Muscle of arm (tissue), 12 donors: ENCODE data around the gene PAPOLA. TPM values are rescaled to one million over a fixed set of nuclear protein-coding genes. Genes with fewer than 3 reads are reported as not detected.

Experiments used
- DNase-seq: peaks from one replicate; pipeline ENCODE4 v3.0.0-alpha.2; 2013
- polyA plus RNA-seq, 12 donors: library from polyadenylated mRNA; unstranded; fragments of 120-200 nt; gene quantifications; one replicate each; pipeline ENCODE4 v1.2.1, GENCODE V29; 2013; ENCODE audit not compliant: insufficient read length in 12 of 12

The PAPOLA gene
- polyA plus RNA-seq, 12 donors = 89.8 to 160 (median 128) TPM; not detected in 1

DNA sequence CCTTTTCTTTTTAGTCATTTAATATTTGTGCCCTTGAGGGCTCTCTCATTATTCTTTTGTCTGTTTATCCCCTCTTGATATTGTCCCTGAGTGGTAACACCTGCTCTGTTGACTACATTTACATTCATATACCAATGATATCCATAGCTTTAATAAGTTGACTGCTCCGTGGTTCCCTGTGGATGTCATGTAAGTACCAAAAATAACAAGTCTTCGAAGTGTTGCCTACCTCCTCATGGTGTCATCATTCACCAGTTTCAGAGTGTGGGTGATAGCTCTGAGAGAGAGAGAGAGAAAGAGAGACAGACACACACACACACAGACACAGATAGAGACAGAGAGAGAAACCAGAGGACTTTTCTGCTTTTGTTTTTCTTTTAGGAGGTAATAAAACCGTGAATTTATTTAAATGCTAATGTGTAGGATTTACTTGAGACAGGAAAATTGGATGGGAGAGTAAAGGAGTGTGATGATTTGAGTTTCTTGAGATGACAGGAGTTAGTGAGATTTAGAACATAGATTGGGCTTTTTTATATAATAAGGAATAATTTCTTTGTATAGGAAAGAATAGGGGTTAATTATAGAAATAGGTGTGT lies 52.2 kb downstream of the PAPOLA start:
- DNase-seq = no peak

DNA sequence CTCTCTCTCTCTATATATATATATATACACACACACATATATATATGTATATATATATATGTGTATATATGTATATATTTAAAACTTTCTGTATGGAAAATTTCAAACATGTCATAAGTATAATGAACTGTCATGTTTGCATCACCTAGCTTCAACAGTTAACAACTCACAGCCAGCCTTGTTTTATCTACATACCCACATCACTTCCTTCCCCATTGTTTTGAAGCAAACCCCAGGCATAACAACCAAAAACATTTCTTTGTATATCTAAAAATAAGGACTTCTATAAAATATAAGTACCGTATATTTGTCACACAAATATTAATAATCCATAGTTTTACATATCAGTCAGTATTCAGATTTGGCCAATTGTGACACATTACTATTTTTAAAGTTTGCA lies 57.4 kb downstream of the PAPOLA start:
- DNase-seq = no peak

DNA sequence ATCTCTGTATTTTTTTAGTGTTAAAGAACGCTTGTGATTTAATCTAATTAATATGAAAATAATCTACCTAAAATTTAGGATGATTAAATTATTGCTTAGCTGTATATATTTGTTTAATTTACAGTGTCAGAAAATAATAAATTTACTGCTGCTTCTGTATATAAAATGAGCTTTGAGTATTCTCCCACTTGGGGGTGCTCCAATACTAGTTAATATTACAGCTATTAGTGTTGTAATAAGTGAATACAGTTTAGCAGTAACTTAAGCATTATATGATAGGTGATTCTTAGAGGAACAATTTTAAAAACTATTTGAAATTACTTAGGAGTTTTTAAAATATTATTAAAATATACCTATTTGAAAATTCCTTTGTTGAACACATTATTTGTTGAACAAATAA lies 62.2 kb downstream of the PAPOLA start:
- DNase-seq = no peak

DNA sequence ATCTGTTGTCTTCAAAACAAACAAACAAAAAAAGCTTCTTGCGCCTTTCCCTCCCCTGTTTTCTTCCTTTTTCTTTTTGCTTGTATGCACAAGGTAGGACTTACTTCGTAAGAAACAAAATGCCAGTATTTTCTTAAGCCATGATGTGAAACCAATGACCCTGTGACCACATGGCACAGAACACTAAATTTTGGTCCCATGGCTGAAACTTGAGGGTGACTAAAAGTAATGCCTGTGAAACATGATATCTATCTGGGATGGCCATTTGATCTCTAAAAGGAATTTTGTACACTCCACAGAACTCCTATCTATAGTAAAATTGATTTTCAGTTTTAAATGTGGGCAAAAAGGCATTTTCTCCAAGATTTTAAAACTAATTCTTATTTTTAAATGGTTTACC lies 63.6 kb downstream of the PAPOLA start:
- DNase-seq = no peak

DNA sequence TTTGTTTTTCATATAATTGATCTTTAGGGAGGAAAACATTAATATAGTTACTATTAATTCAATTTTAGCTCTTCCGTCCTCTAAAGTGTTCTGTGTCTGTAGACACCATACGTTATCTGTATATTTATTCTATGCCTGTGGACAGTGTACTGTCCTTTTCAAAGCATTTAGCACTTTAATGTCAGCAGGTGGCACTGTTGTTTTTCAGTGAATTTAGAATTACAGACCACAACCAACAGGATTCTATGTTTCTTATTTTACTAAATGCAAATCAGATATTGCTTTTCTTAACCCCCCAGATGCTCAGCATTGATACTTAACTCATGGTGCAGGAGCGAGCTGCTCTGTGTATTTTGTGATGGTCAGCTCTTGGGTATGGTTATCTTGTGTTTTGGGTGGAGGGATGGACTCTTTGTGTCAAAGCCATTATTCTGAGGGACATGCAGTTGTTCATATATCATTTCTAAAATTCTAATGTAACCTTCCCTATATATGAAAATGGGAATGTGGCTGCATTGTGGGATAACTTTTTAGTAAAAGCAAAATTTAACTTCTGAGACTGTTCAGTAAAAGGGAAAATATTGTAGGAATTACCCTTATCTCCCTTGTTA lies 65.2 kb downstream of the PAPOLA start:
- peak; percentile 31 for DNase-seq

DNA sequence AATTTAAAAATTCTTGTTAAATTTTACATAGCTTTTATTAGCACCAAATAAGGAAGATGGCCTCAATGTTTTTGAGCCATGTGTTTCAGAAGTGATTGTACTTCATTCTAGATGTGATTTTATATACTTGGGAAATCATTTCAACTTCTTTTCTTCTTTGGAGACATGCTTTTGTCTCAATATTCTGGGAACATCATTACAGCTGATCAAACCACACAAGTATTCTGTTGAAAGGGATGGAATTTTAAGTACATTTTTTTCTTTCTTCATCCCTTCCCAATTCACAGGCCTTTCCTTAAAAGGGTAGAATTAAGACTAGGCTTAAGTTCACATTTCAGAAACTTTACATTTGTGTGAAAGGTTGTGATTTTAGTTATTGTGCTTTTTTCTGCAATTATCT lies 66.4 kb downstream of the PAPOLA start:
- DNase-seq = no peak

DNA sequence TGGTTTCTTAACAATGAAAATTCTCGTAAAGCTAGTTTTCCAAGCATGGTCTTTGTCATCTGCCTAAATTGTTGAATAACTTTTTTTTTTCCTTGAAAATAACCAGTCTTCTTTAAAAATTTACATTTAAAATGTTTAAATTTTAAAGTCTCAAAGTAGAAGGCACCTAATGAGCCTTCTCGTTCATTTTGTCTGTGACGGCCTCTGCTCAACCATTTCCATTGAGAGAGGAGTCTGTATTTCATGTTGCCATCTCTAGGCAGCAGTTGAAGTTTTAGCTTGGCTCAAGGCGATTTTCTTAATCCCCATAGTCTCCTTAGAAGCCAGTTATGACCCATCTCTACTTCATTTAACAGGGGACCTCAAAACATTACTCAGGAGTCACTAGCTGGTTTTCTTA lies 69.1 kb downstream of the PAPOLA start:
- DNase-seq = no peak

DNA sequence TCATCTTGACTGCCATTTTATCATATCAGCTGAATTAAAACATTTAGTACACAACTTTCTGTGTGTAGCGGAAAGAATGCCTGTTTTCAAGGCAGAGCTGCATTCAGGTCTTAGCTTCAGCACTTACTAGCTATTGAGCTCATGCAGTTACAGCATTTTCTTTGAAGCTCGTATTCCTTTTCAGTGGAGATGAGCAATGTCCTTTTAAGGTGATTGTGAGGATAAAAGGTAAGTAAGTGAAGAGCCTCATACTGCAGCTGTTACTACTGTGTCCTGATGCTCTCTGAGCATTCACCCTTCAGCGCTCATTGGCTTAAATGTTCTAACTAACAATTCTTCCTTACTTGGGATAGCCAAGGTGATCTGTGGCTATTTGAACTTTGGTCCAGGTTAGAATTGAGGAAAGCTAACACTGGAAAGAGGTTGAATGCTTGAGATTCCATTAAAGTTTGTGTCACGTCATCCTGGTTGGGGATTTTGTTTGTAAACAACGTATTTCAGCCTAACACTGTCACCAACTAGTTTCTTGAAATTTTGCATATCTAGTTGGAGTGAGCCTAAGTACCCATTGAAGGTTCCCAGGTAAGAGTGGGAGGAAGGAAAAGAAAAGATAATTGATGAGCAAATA lies 71.4 kb downstream of the PAPOLA start:
- no peak for DNase-seq

DNA sequence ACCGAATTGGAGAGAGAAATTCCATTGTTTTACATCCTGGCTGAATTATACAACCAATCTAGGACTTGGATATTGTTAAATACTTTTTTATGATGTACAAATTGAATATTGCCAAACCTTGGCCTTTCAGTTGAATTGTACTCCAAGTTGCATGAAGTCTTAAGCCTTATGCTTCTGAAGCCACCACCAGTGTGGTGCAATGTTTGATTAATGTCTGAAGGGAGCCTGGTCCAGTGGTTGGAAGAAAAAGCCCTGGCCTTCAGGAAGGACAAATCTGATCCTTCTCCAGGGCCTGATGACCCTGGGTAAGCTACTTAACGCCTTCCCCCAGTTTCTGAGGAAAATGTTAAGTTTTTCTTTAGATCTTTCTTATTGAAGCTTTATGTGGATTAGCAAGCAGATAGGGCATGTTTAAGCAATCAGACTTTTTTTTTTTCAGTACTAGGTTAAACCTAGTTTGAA lies 72.0 kb downstream of the PAPOLA start:
- DNase-seq = no peak

DNA sequence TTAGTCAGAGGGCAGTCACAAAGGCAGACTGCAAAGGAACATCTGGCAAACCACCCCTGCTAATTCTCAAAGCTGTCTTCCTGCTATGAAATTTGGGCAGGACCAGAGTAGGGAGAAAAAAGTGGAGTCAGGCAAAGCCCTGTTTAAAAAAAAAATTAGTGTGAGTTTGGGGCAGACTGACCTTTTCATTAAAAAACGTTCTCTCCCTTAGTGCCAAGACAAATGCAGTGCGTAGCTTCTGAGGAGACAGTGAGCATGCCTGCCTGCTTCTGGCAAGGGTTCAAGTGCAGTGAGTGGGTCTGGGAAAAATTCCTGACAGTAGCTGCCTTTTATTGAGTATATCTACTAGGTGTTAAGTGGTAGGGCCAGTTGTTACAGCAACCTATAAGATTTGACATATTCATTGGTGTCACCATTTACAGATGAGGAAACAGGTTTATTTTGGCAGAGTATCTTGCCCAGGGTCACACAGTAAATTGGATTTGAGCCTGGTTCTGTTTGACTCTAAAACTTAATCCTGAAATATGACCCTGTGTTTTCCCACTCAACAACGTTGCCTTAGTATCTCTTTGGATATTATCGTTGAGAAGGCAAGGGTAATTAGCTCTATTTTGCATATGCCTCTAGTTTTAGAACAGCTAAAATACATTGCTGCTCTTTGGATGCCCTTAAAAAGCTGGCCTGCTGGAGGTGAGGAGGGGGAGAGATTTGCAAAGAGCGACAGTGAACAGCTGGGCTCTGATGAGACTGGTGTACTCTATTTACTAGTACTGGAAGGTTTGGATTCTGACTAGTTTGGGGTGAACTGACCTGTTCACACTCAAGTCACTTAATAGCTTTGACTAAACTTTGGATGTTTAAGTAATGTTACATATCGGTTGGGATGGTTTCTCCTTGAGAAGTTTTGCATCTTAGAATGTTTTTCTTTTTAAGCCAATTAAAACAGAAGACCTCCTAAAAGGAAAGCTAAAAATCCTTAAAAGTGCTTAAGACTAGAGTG lies 72.8 kb downstream of the PAPOLA start:
- no peak for DNase-seq

DNA sequence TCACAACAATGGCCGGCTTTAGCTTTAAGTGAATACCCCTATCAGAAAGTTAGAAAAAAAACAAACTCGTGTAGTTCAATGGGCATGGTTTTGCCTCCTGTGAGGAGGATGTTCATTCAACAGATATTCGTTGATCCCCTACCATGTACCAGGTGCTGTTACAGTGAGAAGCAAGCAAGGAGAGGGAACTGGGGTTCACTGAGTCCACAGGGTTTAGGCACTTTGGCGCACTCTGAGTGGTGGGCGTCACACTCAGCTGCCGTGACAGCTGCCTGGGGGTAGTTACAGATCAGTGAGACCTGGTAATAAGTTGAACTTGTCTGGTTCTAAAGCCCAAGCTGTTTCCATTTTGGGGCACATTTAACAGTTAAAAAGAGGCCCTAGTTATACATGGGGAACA lies 74.2 kb downstream of the PAPOLA start:
- DNase-seq = no peak

DNA sequence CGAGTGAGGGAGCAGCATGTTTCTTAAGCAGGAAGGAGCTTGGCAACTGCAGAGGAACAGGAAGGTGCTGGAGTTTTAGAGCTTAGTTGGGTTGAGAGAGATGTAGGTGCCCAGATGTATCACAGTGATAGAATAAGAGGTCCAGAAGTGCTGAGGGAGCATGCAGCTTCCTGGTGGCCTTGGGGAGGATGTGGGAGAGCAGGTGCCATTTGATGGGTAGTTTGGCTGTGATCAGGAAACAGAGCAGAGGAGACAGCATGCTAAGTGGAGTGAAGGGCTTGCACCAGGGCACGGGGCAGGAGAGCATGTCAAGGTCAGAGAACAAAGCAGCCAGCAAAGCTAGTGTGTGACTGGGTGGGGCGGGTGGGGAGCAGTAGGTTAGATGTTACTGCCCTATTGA lies 74.8 kb downstream of the PAPOLA start:
- DNase-seq = no peak

DNA sequence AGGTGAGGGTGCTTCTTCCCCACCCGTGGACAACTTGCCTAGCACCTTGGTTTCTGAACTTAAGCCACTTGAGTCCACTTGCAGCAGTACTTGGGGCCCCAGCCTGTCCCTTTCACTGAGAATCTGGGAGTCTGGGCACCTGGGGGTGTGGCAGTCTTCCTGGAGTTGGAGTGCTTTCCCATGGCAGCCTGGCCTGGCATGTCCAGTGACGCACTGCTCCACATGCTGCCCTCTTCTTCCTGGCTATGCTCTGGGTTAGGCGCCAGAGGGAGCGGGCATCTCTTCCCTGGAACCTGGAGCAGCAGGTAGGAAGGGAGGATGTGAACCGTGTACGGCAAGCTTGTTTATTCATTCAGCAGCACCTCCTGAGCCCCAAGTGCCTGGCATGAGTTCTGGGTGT lies 76.4 kb downstream of the PAPOLA start:
- DNase-seq = no peak

DNA sequence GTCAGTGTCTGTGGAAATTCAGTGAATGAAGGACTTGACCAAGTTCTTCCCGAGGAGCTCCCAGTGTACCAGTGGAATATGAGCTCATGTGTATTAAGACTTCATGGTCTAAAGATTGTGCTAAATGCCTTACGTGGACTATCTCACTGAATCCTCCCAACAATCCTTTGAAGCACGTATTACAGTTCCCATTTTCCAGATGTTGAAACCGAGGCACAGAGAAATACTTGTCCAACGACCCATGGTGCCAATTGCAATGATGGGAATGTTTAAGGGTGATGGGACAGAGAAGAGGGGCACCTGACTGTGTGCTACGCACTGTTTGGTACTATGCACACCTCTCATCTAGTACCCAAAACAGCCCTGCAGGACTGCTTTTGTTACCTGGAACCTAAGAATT lies 77.2 kb downstream of the PAPOLA start:
- DNase-seq = no peak

DNA sequence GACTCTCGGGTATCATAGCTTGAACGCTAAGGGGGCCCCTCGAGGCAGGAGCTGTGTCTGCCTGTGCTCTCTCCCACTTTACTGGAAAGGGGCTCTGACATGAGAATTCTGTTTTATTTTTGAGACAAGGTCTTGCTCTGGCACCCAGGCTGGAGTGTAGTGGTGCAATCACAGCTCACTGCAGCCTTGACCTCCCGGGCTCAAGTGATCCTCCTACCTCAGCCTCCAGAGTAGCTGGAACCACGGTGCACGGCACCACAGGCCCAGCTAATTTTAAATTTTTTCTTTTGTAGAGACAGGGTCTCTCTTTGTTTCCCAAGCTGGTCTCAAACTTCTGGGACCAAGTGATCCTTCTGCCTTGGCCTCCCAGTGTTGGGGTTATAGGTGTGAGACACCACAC lies 77.7 kb downstream of the PAPOLA start:
- no peak for DNase-seq

DNA sequence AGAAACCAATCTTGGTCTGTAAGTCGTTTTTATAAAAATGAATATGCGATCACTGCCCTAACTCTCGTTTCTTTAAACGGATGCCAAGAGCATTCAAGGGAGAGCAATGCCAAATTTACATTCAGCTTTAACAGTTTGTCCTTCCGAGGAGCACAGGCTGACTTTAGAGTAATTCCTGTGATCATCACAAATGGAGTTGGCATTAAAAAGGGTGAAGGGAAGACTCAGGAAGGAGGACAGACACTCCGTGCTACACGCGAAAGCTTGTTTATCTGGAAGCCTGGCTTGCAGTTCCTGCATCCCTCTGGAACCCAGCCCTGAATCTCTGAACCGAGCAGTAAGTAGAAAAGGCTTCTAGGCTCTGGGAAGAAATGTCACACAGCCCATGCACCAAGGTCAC lies 78.4 kb downstream of the PAPOLA start:
- no peak for DNase-seq

DNA sequence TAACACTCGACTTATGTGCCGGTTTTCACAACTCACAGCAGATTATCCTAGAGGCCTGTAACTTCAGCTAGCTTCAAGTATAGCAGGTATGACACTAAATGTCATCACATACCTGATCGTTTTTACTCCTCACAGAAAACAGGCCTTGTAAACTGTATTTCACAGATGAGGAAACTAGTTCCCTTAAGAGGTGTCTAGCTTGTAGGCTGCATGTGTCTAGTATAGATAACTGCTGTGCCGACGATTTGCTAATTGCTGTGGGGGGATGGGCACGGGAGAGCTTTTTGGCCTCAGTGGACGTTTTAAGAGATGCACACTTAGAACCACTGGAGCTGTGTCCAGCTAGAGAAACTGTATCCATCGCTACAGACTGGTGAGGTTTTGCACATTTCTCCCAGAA lies 78.8 kb downstream of the PAPOLA start:
- no peak for DNase-seq

DNA sequence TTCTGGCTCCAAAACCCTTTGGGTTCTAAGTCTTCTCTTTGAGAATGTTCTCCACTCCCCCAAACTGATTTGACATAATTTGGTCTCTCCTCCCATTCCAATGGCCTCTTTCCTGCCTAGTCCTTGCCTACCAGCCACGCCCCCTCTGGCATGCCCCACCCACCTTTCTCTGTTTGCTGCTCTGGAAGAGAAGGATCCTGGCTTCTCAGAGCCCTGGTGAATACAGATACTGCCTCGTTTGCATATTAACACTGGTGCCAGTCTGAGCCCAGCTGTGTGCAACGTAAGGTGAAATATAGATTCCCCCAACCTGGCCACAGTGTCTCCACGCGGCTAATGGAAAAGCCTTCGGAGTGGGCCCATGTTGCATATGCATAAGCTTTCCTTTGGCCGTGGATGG lies 79.7 kb downstream of the PAPOLA start:
- DNase-seq = no peak

DNA sequence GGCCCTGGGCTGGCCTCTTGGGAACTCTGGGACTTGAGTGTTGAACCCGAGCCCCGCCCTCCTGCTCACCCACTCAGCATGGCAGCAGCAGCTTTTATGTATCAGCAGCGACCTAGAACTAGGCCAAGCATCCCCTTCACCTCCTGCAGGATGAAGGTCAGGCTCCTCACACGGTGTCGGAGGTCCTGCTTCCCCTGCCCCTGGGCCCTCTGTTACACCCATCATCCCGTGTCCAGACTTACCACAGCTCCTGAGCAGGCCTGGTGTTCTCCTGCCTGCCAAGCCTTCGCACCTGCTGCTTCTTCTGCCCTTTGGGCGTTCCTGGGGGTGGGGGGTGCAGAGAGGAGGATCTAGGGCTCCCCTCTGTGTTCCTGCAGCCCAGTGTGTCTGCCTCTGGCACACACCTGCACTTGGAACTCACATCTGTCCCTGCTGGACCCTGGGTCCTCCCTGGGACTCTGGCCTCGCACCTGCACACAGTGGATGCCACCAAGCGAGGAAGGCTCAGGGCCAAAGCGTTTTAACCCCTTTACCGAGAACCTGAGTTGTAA lies 80.3 kb downstream of the PAPOLA start:
- no peak for DNase-seq

DNA sequence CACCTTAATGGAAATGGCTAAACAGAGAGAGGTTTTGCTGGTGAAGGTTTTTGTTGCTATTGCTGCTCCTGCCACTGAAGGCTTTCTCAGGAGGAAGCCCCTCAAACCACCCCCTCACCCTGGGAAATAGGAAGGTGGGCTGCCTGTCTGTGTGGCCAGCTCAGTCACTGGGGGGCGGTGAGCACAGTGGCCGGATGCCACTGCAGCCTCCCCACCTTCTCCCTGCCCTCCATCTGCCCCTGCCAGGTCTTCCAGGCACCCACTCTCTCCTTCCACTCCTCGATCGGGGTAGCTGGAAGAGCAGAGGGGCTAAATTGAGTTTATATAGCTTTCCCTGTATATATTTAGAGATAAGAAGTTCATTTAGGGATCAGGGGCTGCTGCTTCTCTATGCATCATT lies 80.8 kb downstream of the PAPOLA start:
- DNase-seq = no peak

DNA sequence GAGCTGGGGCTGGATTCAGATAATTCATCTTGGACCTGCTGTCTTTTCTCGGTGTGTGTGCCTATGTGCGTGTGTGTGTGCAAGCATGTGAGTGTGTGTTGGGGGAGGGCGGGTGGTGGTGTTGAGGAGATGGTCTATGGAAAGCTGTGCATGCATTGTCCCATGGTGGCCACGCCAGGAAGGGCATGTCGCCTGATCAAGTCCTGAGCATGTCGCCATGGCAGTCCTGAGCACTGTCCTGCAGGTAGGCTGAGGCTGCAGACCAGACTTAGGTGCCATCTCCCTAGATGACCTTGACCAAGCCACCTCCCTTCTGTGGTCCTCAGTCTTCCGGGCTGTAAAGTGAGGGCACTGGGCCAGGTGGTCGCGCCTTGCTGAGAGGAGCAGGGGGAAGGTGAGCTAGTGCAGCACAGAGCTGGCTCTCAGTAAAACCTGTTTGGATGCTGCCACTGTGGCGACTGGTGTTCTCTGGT lies 81.4 kb downstream of the PAPOLA start:
- DNase-seq = no peak
